ENCODE data around the gene PRAMEF14.
"Not testable (repeated sequence)": the region's sequence is repeated elsewhere in the genome, so short reads cannot be mapped to it uniquely, and the experiment has no call there.

GRCh38 chr1:13315281-13315680 is 31.7 kb downstream of the PRAMEF14 start, which contains the start of gene PRAMEF15:
- TF ChIP-seq POLR2A (IDR thresholded peaks at IDR 0.05; ENCODE audit: low read depth, low read length); MAZ (IDR thresholded peaks at IDR 0.05; ENCODE audit: borderline replicate concordance, low read depth, low read length): not testable (repeated sequence)

Measured in IMR-90 (cell line).